Naive thymus-derived CD8-positive, alpha-beta T cell (primary cell): ENCODE data around the gene CAMK1D. TPM values are rescaled to one million over a fixed set of nuclear protein-coding genes. Genes with fewer than 3 reads are reported as not detected.
A peak's percentile ranks its signal among the peaks of the same experiment; 100 is the strongest.

ENCODE experiments used
- ATAC-seq, 2 donors: fragments of 150-1000 bp; cut with Tn5 transposase in 1 of 2; sonication (Bioruptor Pico), chemical (Tn5 transposase) in 1 of 2; 1 replicate in 1 of 2; 2 replicates in 1 of 2; pipeline ENCODE4 v1.10.0; 2021; ENCODE audit warnings: mild to moderate bottlenecking in 2 of 2, moderate library complexity in 2 of 2
- POLR2A ChIA-PET: fragments of 350-600 bp; sonication (Branson Sonifier 250); formaldehyde crosslinking; loops from one replicate; lab custom pipeline; 2021; ENCODE audit warnings: antibody characterized with exemption; lab: Charles Lee
- DNase-seq, 10 donors: peaks; one replicate each; pipeline versions ENCODE4 v3.0.0 to v3.0.0-alpha.2; 2020 to 2022
- H3K27ac Mint-ChIP-seq, 10 donors: one replicate each; pipeline ENCODE4 v1.8.0; 2020 to 2022; ENCODE audit warnings: mild to moderate bottlenecking in 10 of 10, mixed read lengths in 10 of 10, moderate library complexity in 4 of 10, inconsistent platforms in 1 of 10
- H3K27me3 Mint-ChIP-seq, 5 donors: one replicate each; pipeline ENCODE4 v1.8.0; 2021 to 2022; ENCODE audit warnings: mixed read lengths in 5 of 5
- H3K36me3 Mint-ChIP-seq, 3 donors: one replicate each; pipeline ENCODE4 v1.8.0; 2020 to 2022; ENCODE audit warnings: mixed read lengths in 3 of 3, mild to moderate bottlenecking in 2 of 3, inconsistent platforms in 1 of 3
- H3K4me1 Mint-ChIP-seq, 4 donors: one replicate each; pipeline ENCODE4 v1.8.0; 2021 to 2022; ENCODE audit warnings: mixed read lengths in 4 of 4
- H3K4me3 Mint-ChIP-seq, 10 donors: one replicate each; pipeline ENCODE4 v1.8.0; 2020 to 2022; ENCODE audit warnings: mild to moderate bottlenecking in 10 of 10, mixed read lengths in 10 of 10, moderate library complexity in 6 of 10, inconsistent platforms in 1 of 10
- H3K9me3 Mint-ChIP-seq, 9 donors: one replicate each; pipeline ENCODE4 v1.8.0; 2020 to 2022; ENCODE audit warnings: mixed read lengths in 9 of 9, mild to moderate bottlenecking in 3 of 9, inconsistent platforms in 1 of 9, moderate library complexity in 1 of 9
- microRNA-seq: library from miRNA; unstranded; fragments of <30 nt; microRNA quantifications from one replicate; pipeline ENCODE4 v1.2.0, GENCODE V29; 2022; ENCODE audit warnings: borderline microRNAs expressed
- polyA plus RNA-seq, 3 donors: library from polyadenylated mRNA; unstranded; fragments of 300-500 nt; fragmentation: Illumina TruSeq; gene quantifications; one replicate each; pipeline ENCODE4 v1.2.3, GENCODE V29; 2021
- total RNA-seq, 8 experiments: library from RNA in 2 of 8; stranded (reverse) in 2 of 8; gene quantifications; one replicate each; pipeline ENCODE4 v1.2.3 and lab custom pipeline; 2021 to 2026

Gene CAMK1D
- total and polyA plus RNA-seq, 5 experiments from 2014 or later = 7.5 to 18.5 (median 12.3) TPM

GRCh38 chr10:12874501-12874900 is 525.2 kb downstream of the CAMK1D start:
- Mint-ChIP-seq H3K27ac (no peak overlapping the region), H3K4me3 (no peak overlapping the region), H3K36me3 (no peaks in the 10 kb centered on the region), H3K4me1 (no peaks in the 10 kb centered on the region), H3K9me3 (peaks cover 0 to 3% (median 0%) of the 10 kb centered on the region in 9 donors), H3K27me3 (peaks cover 0 to 12% (median 3%) of the 10 kb centered on the region in 5 donors)
- ATAC-seq (no peak), DNase-seq (no peak)
- POLR2A ChIA-PET = no interaction called here

GRCh38 chr10:12875100-12875499 is 525.8 kb downstream of the CAMK1D start:
- DNase-seq (no peak), ATAC-seq (no peak)
- peaks cover 0 to 5% (median 0%) of the 10 kb centered on the region in 9 donors for H3K9me3 Mint-ChIP-seq
- H3K27ac Mint-ChIP-seq = peak overlapping the region in 1 of 10 donors; percentile 37
- peaks cover 0 to 12% (median 3%) of the 10 kb centered on the region in 5 donors for H3K27me3 Mint-ChIP-seq
- H3K36me3 Mint-ChIP-seq = no peaks in the 10 kb centered on the region
- H3K4me1 Mint-ChIP-seq = no peaks in the 10 kb centered on the region
- no peak overlapping the region for H3K4me3 Mint-ChIP-seq
- POLR2A ChIA-PET = no interaction called here

- Mint-ChIP-seq H3K4me3 (no peak overlapping the region), H3K9me3 (peaks cover 0 to 6% (median 0%) of the 10 kb centered on the region in 9 donors), H3K27me3 (peaks cover 0 to 16% (median 3%) of the 10 kb centered on the region in 5 donors), H3K4me1 (no peaks in the 10 kb centered on the region), H3K27ac (no peak overlapping the region), H3K36me3 (no peaks in the 10 kb centered on the region)
- no peak for ATAC-seq
- POLR2A ChIA-PET = no interaction called here
- no peak for DNase-seq
These were observed 526.9 kb downstream of the CAMK1D start for GRCh38 chr10:12876266-12876665.

GRCh38 chr10:12877150-12877549 is 527.8 kb downstream of the CAMK1D start:
- DNase-seq = no peak
- no peaks in the 10 kb centered on the region for H3K4me1 Mint-ChIP-seq
- H3K27me3 Mint-ChIP-seq = peaks cover 1 to 18% (median 6%) of the 10 kb centered on the region in 5 donors
- no peak for ATAC-seq
- H3K9me3 Mint-ChIP-seq = peaks cover 0 to 6% (median 0%) of the 10 kb centered on the region in 9 donors
- POLR2A ChIA-PET = no interaction called here
- no peaks in the 10 kb centered on the region for H3K36me3 Mint-ChIP-seq
- no peak overlapping the region for H3K4me3 Mint-ChIP-seq
- no peak overlapping the region for H3K27ac Mint-ChIP-seq

- H3K4me3 Mint-ChIP-seq = no peak overlapping the region
- H3K36me3 Mint-ChIP-seq = peaks cover 0 to 4% (median 3%) of the 10 kb centered on the region in 3 donors
- no peak for ATAC-seq
- H3K9me3 Mint-ChIP-seq = peaks cover 0 to 11% (median 0%) of the 10 kb centered on the region in 9 donors
- no peak for DNase-seq
- no peak overlapping the region for H3K27ac Mint-ChIP-seq
- H3K4me1 Mint-ChIP-seq = no peaks in the 10 kb centered on the region
- peaks cover 11 to 26% (median 24%) of the 10 kb centered on the region in 5 donors for H3K27me3 Mint-ChIP-seq
- POLR2A ChIA-PET = no interaction called here
These were observed 531.1 kb downstream of the CAMK1D start for GRCh38 chr10:12880423-12880822.

GRCh38 chr10:12884851-12885250 is 535.5 kb downstream of the CAMK1D start:
- POLR2A ChIA-PET = no interaction called here
- H3K4me1 Mint-ChIP-seq = no peaks in the 10 kb centered on the region

More at GRCh38 chr10:12884851-12885250, 535.5 kb downstream of the CAMK1D start:
- peaks cover 9 to 26% (median 25%) of the 10 kb centered on the region in 5 donors for H3K27me3 Mint-ChIP-seq
- H3K9me3 Mint-ChIP-seq = peaks cover 0 to 11% (median 0%) of the 10 kb centered on the region in 9 donors
- no peak for DNase-seq
- H3K4me3 Mint-ChIP-seq = no peak overlapping the region
- no peak for ATAC-seq
- peak overlapping the region in 1 of 10 donors; percentile 4 for H3K27ac Mint-ChIP-seq
- peaks cover 0 to 4% (median 3%) of the 10 kb centered on the region in 3 donors for H3K36me3 Mint-ChIP-seq

Small RNA genes within 50 kb of the gene (microRNA-seq; reads per million reads assigned to microRNA genes)
- gene MIR4480 (not detected), gene MIR4481 (not detected), gene MIR548Q (not detected)

Other genes with a start within 250 kb of the CAMK1D start
- gene SEC61A2, start 219.9 kb upstream of the CAMK1D start, total RNA-seq = 10 to 100 TPM; 14.0 to 15.6 TPM
- 1 to 10 TPM; 1.9 to 4.2 (median 2.4) TPM for gene SEC61A2, start 219.9 kb upstream of the CAMK1D start, polyA plus RNA-seq
- gene NUDT5, start 153.7 kb upstream of the CAMK1D start, total RNA-seq = 10 to 100 TPM; 50.7 to 55.7 TPM
- 10 to 100 TPM; 45.0 to 52.7 (median 49.5) TPM for gene NUDT5, start 153.7 kb upstream of the CAMK1D start, polyA plus RNA-seq
- 10 to 100 TPM; 42.3 to 42.9 TPM for gene CDC123, start 153.4 kb upstream of the CAMK1D start, total RNA-seq
- 10 to 100 TPM; 83.1 to 91.0 (median 83.6) TPM for gene CDC123, start 153.4 kb upstream of the CAMK1D start, polyA plus RNA-seq